OCI-LY3 (cell line): Measurements from ENCODE around the gene KIF6.

Experiments used
- CTCF ChIP-seq: fragments of 200-600, 300-600 bp; sonication (generic); IDR thresholded peaks from 2 replicates; pipeline ENCODE4 v1.5.1; 2014; ENCODE audit warnings: antibody characterized with exemption, low read length, low read depth
- EZH2phosphoT487 ChIP-seq: fragments of 200-600 bp; shearing (Covaris generic); IDR thresholded peaks from 2 replicates; pipeline ENCODE4 v1.6.1; 2018; ENCODE audit warnings: antibody characterized with exemption, mixed run types, low read depth

GRCh38 chr6:39770446-39770845 lies 45.2 kb upstream of the KIF6 start:
- TF ChIP-seq CTCF (no peak), EZH2phosphoT487 (no peak)
